Fibroblast of lung (primary cell): ENCODE data around the gene FBXL17. TPM values are rescaled to one million over a fixed set of nuclear protein-coding genes. Genes with fewer than 3 reads are reported as not detected.

Experiments used
- DNase-seq, 2 donors: peaks; one replicate each; pipeline versions ENCODE4 v3.0.0 to v3.0.0-alpha.2; 2010; ENCODE audit warnings: low read depth in 2 of 2
- H2AFZ ChIP-seq: 2 replicates; pipeline ENCODE4 v1.5.1; 2012; ENCODE audit warnings: low read length, control low read depth, inconsistent platforms
- H3K27ac ChIP-seq: 2 replicates; pipeline ENCODE4 v1.5.1; 2011; ENCODE audit warnings: low read length, control low read depth; ENCODE audit not compliant: insufficient read depth
- H3K27me3 ChIP-seq: 2 replicates; pipeline ENCODE4 v1.5.1; 2011; ENCODE audit warnings: mild to moderate bottlenecking, low read length; ENCODE audit not compliant: control insufficient read depth, insufficient read depth
- H3K36me3 ChIP-seq: 2 replicates; pipeline ENCODE4 v1.5.1; 2011; ENCODE audit warnings: low read length; ENCODE audit not compliant: control insufficient read depth, insufficient read depth
- H3K4me1 ChIP-seq: 2 replicates; pipeline ENCODE4 v1.5.1; 2011; ENCODE audit warnings: low read length; ENCODE audit not compliant: control insufficient read depth, insufficient read depth; ENCODE audit errors: extremely low read depth
- H3K4me2 ChIP-seq: 2 replicates; pipeline ENCODE4 v1.5.1; 2011; ENCODE audit warnings: low read length, control low read depth; ENCODE audit not compliant: insufficient read depth; ENCODE audit errors: extremely low read depth
- H3K4me3 ChIP-seq, 4 experiments: fragments of 200-600 bp in 1 of 4; sonication (generic) in 1 of 4; replicated peaks in 1 of 4; 2 replicates each; pipeline ENCODE4 v1.5.1; 2011 to 2016; ENCODE audit warnings: low read length in 4 of 4, low read depth in 3 of 4, mild to moderate bottlenecking in 3 of 4, control low read depth in 2 of 4, inconsistent platforms in 1 of 4, mixed read lengths in 1 of 4; ENCODE audit not compliant: insufficient read depth in 1 of 4; ENCODE audit errors: control extremely low read depth in 1 of 4
- H3K79me2 ChIP-seq: 2 replicates; pipeline ENCODE4 v1.5.1; 2012; ENCODE audit warnings: mild to moderate bottlenecking, low read length, inconsistent platforms; ENCODE audit not compliant: control insufficient read depth, insufficient read depth
- H3K9ac ChIP-seq: 2 replicates; pipeline ENCODE4 v1.5.1; 2011; ENCODE audit warnings: mild to moderate bottlenecking, low read length, control low read depth; ENCODE audit not compliant: insufficient read depth
- H3K9me3 ChIP-seq: 2 replicates; pipeline ENCODE4 v1.5.1; 2012; ENCODE audit warnings: low read depth, low read length; ENCODE audit not compliant: control insufficient read depth, insufficient read depth
- H4K20me1 ChIP-seq: 2 replicates; pipeline ENCODE4 v1.5.1; 2011; ENCODE audit warnings: low read length; ENCODE audit not compliant: control insufficient read depth, insufficient read depth; ENCODE audit errors: extremely low read depth
- CTCF ChIP-seq, 2 donors: IDR thresholded peaks in 1 of 2; conservative IDR thresholded peaks in 1 of 2; 1 replicate in 1 of 2; 2 replicates in 1 of 2; pipeline ENCODE4 v1.5.1; 2011 to 2012; ENCODE audit warnings: low read length in 2 of 2, control low read depth in 1 of 2, inconsistent platforms in 1 of 2, low read depth in 1 of 2, mild to moderate bottlenecking in 1 of 2
- EZH2 ChIP-seq: IDR thresholded peaks from 2 replicates; pipeline ENCODE4 v1.5.1; 2012; ENCODE audit warnings: low read length, control low read depth, mild to moderate bottlenecking; ENCODE audit errors: missing control alignments
- polyA plus RNA-seq, 2 donors: library from polyadenylated mRNA; depleted of rRNA in 1 of 2; stranded (reverse) in 1 of 2; unstranded in 1 of 2; fragments of >200 nt; gene quantifications; 2 replicates each; pipeline ENCODE4 v1.2.1, GENCODE V29; 2011 to 2012; ENCODE audit warnings: missing spikeins in 1 of 2
- total RNA-seq: library from RNA; depleted of rRNA; stranded (reverse); fragments of >200 nt; gene quantifications from 2 replicates; pipeline ENCODE4 v1.2.1, GENCODE V29; 2014

FBXL17 gene
- total and polyA plus RNA-seq, 2 donors (not counting 1 experiment from before 2014, with no cell fraction given), result 7.1 to 8.3 TPM

GRCh38 chr5:108238936-108239887, 142.7 kb downstream of the FBXL17 start:
- Histone ChIP-seq H3K4me3 (no peak overlapping the region), H3K27me3 (no peaks in the 10 kb centered on the region), H3K27ac (no peak overlapping the region), H3K9me3 (no peaks in the 10 kb centered on the region), H3K79me2 (no peaks in the 10 kb centered on the region), H3K36me3 (no peaks in the 10 kb centered on the region), H3K4me2 (no peak overlapping the region), H4K20me1 (no peaks in the 10 kb centered on the region), H2AFZ (no peak overlapping the region), H3K4me1 (no peaks in the 10 kb centered on the region), H3K9ac (no peak overlapping the region)
- peak; percentile 5 to 23 for DNase-seq
- TF ChIP-seq CTCF (conservative IDR thresholded peaks at IDR 0.05 in 1 of 2, IDR thresholded peaks at IDR 0.05 in 1 of 2; ENCODE audit: low read depth in 1 of 2, low read length in 2 of 2) (no peak), EZH2 (no peak)

GRCh38 chr5:108238461-108238860, 143.4 kb downstream of the FBXL17 start:
- Histone ChIP-seq H3K79me2 (no peaks in the 10 kb centered on the region), H3K27me3 (no peaks in the 10 kb centered on the region), H3K4me3 (no peak overlapping the region), H3K4me1 (no peaks in the 10 kb centered on the region), H3K9me3 (no peaks in the 10 kb centered on the region), H3K27ac (no peak overlapping the region), H4K20me1 (no peaks in the 10 kb centered on the region), H3K4me2 (no peak overlapping the region), H2AFZ (no peak overlapping the region), H3K36me3 (no peaks in the 10 kb centered on the region), H3K9ac (no peak overlapping the region)
- DNase-seq, result no peak
- no peak for TF ChIP-seq EZH2
- TF ChIP-seq CTCF (conservative IDR thresholded peaks at IDR 0.05 in 1 of 2, IDR thresholded peaks at IDR 0.05 in 1 of 2; ENCODE audit: low read depth in 1 of 2, low read length in 2 of 2), result no peak

- H3K9ac ChIP-seq, result no peak overlapping the region
These were observed 148.2 kb downstream of the FBXL17 start for GRCh38 chr5:108233617-108234155.

More at GRCh38 chr5:108233617-108234155, 148.2 kb downstream of the FBXL17 start:
- H3K36me3 ChIP-seq, result no peaks in the 10 kb centered on the region
- H3K9me3 ChIP-seq, result no peaks in the 10 kb centered on the region
- H3K4me1 ChIP-seq, result no peaks in the 10 kb centered on the region
- H4K20me1 ChIP-seq, result no peaks in the 10 kb centered on the region
- H3K4me2 ChIP-seq, result no peak overlapping the region
- no peak for DNase-seq
- no peak overlapping the region for H2AFZ ChIP-seq
- no peaks in the 10 kb centered on the region for H3K79me2 ChIP-seq
- no peak overlapping the region for H3K27ac ChIP-seq
- no peak overlapping the region for H3K4me3 ChIP-seq
- no peak for TF ChIP-seq CTCF (conservative IDR thresholded peaks at IDR 0.05 in 1 of 2, IDR thresholded peaks at IDR 0.05 in 1 of 2; ENCODE audit: low read depth in 1 of 2, low read length in 2 of 2)
- TF ChIP-seq EZH2, result no peak
- H3K27me3 ChIP-seq, result no peaks in the 10 kb centered on the region
